GM23338 (cell line): ENCODE measurements around the gene CLDN22. TPM values are rescaled to one million over a fixed set of nuclear protein-coding genes. Genes with fewer than 3 reads are reported as not detected.

Experiments
- ATAC-seq: fragments of 200-7000 bp; cut with Tn5 transposase; 3 replicates; pipeline ENCODE4 v1.9.1; 2020
- DNase-seq: peaks from one replicate; pipeline ENCODE4 v3.0.0-alpha.2; 2015; ENCODE audit warnings: low spot score
- H2AFZ ChIP-seq: fragments of 200-600 bp; sonication (generic); 2 replicates; pipeline ENCODE4 v1.8.0; 2016; ENCODE audit warnings: antibody characterized with exemption, mild to moderate bottlenecking, moderate library complexity
- H3F3A ChIP-seq: fragments of 200-600 bp; sonication (generic); replicated peaks from 2 replicates; pipeline ENCODE4 v1.8.0; 2017; ENCODE audit warnings: antibody characterized with exemption, mixed run types, low read depth
- H3K27ac ChIP-seq: fragments of 200-600 bp; sonication (generic); 2 replicates; pipeline ENCODE4 v1.6.1; 2016; ENCODE audit warnings: low read depth
- H3K27me3 ChIP-seq: fragments of 200-600 bp; sonication (generic); 2 replicates; pipeline ENCODE4 v1.8.0; 2016; ENCODE audit warnings: mild to moderate bottlenecking, mixed run types, moderate library complexity; ENCODE audit not compliant: insufficient read depth
- H3K36me3 ChIP-seq: fragments of 200-600 bp; sonication (generic); 2 replicates; pipeline ENCODE4 v1.8.0; 2016; ENCODE audit warnings: mild to moderate bottlenecking; ENCODE audit not compliant: insufficient read depth
- H3K4me1 ChIP-seq: fragments of 200-600 bp; sonication (generic); 2 replicates; pipeline ENCODE4 v1.8.0; 2016; ENCODE audit warnings: mild to moderate bottlenecking, moderate library complexity; ENCODE audit not compliant: insufficient read depth
- H3K4me2 ChIP-seq: fragments of 200-600 bp; sonication (generic); 2 replicates; pipeline ENCODE4 v1.7.1; 2017; ENCODE audit warnings: mixed run types
- H3K4me3 ChIP-seq: fragments of 200-600 bp; sonication (generic); 2 replicates; pipeline ENCODE4 v1.6.1; 2016; ENCODE audit warnings: mixed run types
- H3K79me2 ChIP-seq: fragments of 200-600 bp; sonication (generic); replicated peaks from 2 replicates; pipeline ENCODE4 v1.8.0; 2017; ENCODE audit warnings: mild to moderate bottlenecking; ENCODE audit not compliant: insufficient read depth
- H3K9me2 ChIP-seq: fragments of 200-600 bp; sonication (generic); 2 replicates; pipeline ENCODE4 v1.8.0; 2017; ENCODE audit not compliant: insufficient read depth
- H4K20me1 ChIP-seq: fragments of 200-600 bp; sonication (generic); replicated peaks from 2 replicates; pipeline ENCODE4 v1.8.0; 2017; ENCODE audit warnings: mild to moderate bottlenecking; ENCODE audit not compliant: insufficient read depth
- H3K27ac Mint-ChIP-seq: 2 replicates; pipeline ENCODE4 v1.8.0; 2020; ENCODE audit warnings: inconsistent platforms, mild to moderate bottlenecking, moderate library complexity, mixed read lengths
- H3K27me3 Mint-ChIP-seq: 3 replicates; pipeline ENCODE4 v1.8.0; 2022; ENCODE audit warnings: low read depth, mild to moderate bottlenecking, moderate library complexity, mixed read lengths, inconsistent platforms; ENCODE audit not compliant: insufficient read depth, poor library complexity
- H3K36me3 Mint-ChIP-seq: 3 replicates; pipeline ENCODE4 v1.8.0; 2021; ENCODE audit warnings: low read depth, mild to moderate bottlenecking, inconsistent platforms, moderate library complexity, mixed read lengths
- H3K4me1 Mint-ChIP-seq: 3 replicates; pipeline ENCODE4 v1.8.0; 2020; ENCODE audit warnings: mild to moderate bottlenecking, inconsistent platforms, mixed read lengths
- H3K4me3 Mint-ChIP-seq: 3 replicates; pipeline ENCODE4 v1.8.0; 2021; ENCODE audit warnings: moderate library complexity, mild to moderate bottlenecking, inconsistent platforms, mixed read lengths
- H3K9me3 Mint-ChIP-seq: 3 replicates; pipeline ENCODE4 v1.8.0; 2020; ENCODE audit warnings: moderate library complexity, mild to moderate bottlenecking, inconsistent platforms, mixed read lengths
- CREB1 ChIP-seq: fragments of 250-450 bp; sonication (Bioruptor Pico); IDR thresholded peaks from 2 replicates; pipeline ENCODE4 v1.5.0; 2020; ENCODE audit warnings: low read depth, mild to moderate bottlenecking, moderate library complexity
- CTCF ChIP-seq, 2 experiments: fragments of 200-600 bp in 1 of 2; sonication (generic) in 1 of 2; conservative IDR thresholded peaks; 2 replicates each; pipeline versions ENCODE4 v1.5.1 to v1.6.1; 2016 to 2017; ENCODE audit warnings: antibody characterized with exemption in 2 of 2, low read depth in 2 of 2, mild to moderate bottlenecking in 2 of 2, moderate library complexity in 1 of 2
- ETS1 ChIP-seq: IDR thresholded peaks from 2 replicates; pipeline ENCODE4 v1.6.1; 2016; ENCODE audit warnings: antibody characterized with exemption
- EZH2phosphoT487 ChIP-seq: fragments of 200-600 bp; sonication (generic); IDR thresholded peaks from one replicate; pipeline ENCODE4 v1.8.1; 2018; ENCODE audit warnings: antibody characterized with exemption; ENCODE audit not compliant: unreplicated experiment
- JUNB ChIP-seq: IDR thresholded peaks from one replicate; pipeline ENCODE4 v1.6.1; 2016; ENCODE audit warnings: antibody characterized with exemption; ENCODE audit not compliant: unreplicated experiment
- NANOG ChIP-seq: IDR thresholded peaks from 2 replicates; pipeline ENCODE4 v1.6.1; 2016; ENCODE audit warnings: antibody characterized with exemption, borderline replicate concordance
- POLR2AphosphoS5 ChIP-seq: IDR thresholded peaks from 2 replicates; pipeline ENCODE4 v1.6.1; 2016; ENCODE audit warnings: antibody characterized with exemption, low read depth
- STAT1 ChIP-seq: IDR thresholded peaks from one replicate; pipeline ENCODE4 v1.6.1; 2016; ENCODE audit warnings: antibody characterized with exemption; ENCODE audit not compliant: unreplicated experiment
- ZNF114 ChIP-seq: fragments of 250-450 bp; sonication (Bioruptor Pico); IDR thresholded peaks from 2 replicates; pipeline ENCODE4 v1.5.0; 2020; ENCODE audit warnings: mild to moderate bottlenecking, moderate library complexity
- ZNF331 ChIP-seq: fragments of 250-450 bp; sonication (Bioruptor Pico); IDR thresholded peaks from 2 replicates; pipeline ENCODE4 v1.5.0; 2020; ENCODE audit warnings: low read depth, mild to moderate bottlenecking, moderate library complexity
- ZNF462 ChIP-seq: fragments of 250-450 bp; sonication (Bioruptor Pico); IDR thresholded peaks from 2 replicates; pipeline ENCODE4 v1.5.0; 2020; ENCODE audit warnings: mild to moderate bottlenecking, moderate library complexity
- polyA plus RNA-seq: library from polyadenylated mRNA; unstranded; fragments of >200 nt; fragmentation: Nextera tagmentation; extraction: Ambion mirVana; gene quantifications from 2 replicates; pipeline ENCODE4 v1.2.1, GENCODE V29; 2016
- total RNA-seq: library from RNA; depleted of rRNA; stranded (reverse); fragments of >200 nt; shearing (Covaris generic); gene quantifications from 2 replicates; pipeline ENCODE4 v1.2.3, GENCODE V29; 2014

Gene CLDN22
- total and polyA plus RNA-seq, 2 experiments from 2014 or later: not detected

- TF ChIP-seq ETS1: no peak
- TF ChIP-seq CTCF (conservative IDR thresholded peaks at IDR 0.05; ENCODE audit: low read depth in 2 of 2): no peak
- no peak for TF ChIP-seq POLR2AphosphoS5
- TF ChIP-seq NANOG: no peak
- no peak for TF ChIP-seq JUNB
- TF ChIP-seq ZNF331 (CRISPR knock-in tag): no peak
These were observed 40.3 kb upstream of the CLDN22 start (continued) for GRCh38 chr4:183360161-183360919.

- Mint-ChIP-seq H3K27me3 (peaks cover 2% of the 10 kb centered on the region), H3K4me3 (no peak overlapping the region), H3K27ac (no peak overlapping the region), H3K4me1 (peaks cover 6% of the 10 kb centered on the region), H3K9me3 (no peaks in the 10 kb centered on the region; the same call in none of the 3 replicates), H3K36me3 (no peaks in the 10 kb centered on the region)
- no peak overlapping the region for H3K4me2 ChIP-seq
- H3K4me1 ChIP-seq: no peaks in the 10 kb centered on the region
- no peak overlapping the region for H3K4me3 ChIP-seq
- ATAC-seq (no peak), DNase-seq (no peak)
- H3K27me3 ChIP-seq: no peaks in the 10 kb centered on the region
- H3K79me2 ChIP-seq: no peaks in the 10 kb centered on the region
- no peaks in the 10 kb centered on the region for H4K20me1 ChIP-seq
- no peak overlapping the region for H3K27ac ChIP-seq
- H3F3A ChIP-seq: no peaks in the 10 kb centered on the region
- 0 out of 2 replicates have a peak, but pooled peaks cover 4% of the 10 kb centered on the region for H3K9me2 ChIP-seq
- H2AFZ ChIP-seq: no peak overlapping the region
- no peaks in the 10 kb centered on the region for H3K36me3 ChIP-seq
- TF ChIP-seq EZH2phosphoT487 (no peak), CTCF (conservative IDR thresholded peaks at IDR 0.05; ENCODE audit: low read depth in 2 of 2) (no peak), ZNF462 (CRISPR knock-in tag) (no peak), STAT1 (no peak), CREB1 (no peak), POLR2AphosphoS5 (no peak), ZNF331 (CRISPR knock-in tag) (no peak), ZNF114 (CRISPR knock-in tag) (no peak)
These were observed 38.2 kb upstream of the CLDN22 start for GRCh38 chr4:183358215-183358755.
